Uterus (tissue), 2 donors: Measurements from ENCODE around the gene FAM118A.

Experiments
- POLR2A ChIP-seq, 2 donors: fragments of 450-650 bp; IDR thresholded peaks; one replicate each; pipeline ENCODE4 v1.6.1; 2016; ENCODE audit warnings: antibody characterized with exemption in 2 of 2, mild to moderate bottlenecking in 1 of 2, moderate library complexity in 1 of 2
- TF ChIP-seq, protein P1 (sequence below), 4 experiments: fragments of 200-600 bp in 2 of 4; fragments of 450-650 bp in 2 of 4; sonication (generic) in 2 of 4; IDR thresholded peaks; one replicate each; pipeline ENCODE4 v1.5.1; 2016 to 2019; ENCODE audit warnings: antibody characterized with exemption in 4 of 4, mild to moderate bottlenecking in 2 of 4, moderate library complexity in 1 of 4

DNA sequence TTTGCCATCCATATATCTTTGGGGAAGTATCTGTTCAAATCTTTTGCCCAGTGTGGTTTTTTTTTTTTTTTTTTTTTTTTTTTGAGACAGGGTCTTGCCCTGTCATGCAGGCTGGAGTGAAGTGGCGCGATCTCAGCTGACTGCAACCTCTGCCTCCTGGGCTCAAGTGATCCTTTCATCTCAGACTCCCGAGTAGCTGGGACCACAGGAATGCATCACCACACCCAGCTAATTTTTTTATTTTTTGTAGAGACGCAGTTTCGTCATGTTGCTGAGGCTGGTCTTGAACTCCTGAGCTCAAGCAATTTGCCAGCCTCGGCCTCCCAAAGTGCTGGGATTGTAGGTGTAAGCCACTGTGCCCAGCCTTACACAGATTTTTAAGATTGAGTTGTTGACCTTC is 4.8 kb upstream of the FAM118A start:
- TF ChIP-seq, protein P1, sequence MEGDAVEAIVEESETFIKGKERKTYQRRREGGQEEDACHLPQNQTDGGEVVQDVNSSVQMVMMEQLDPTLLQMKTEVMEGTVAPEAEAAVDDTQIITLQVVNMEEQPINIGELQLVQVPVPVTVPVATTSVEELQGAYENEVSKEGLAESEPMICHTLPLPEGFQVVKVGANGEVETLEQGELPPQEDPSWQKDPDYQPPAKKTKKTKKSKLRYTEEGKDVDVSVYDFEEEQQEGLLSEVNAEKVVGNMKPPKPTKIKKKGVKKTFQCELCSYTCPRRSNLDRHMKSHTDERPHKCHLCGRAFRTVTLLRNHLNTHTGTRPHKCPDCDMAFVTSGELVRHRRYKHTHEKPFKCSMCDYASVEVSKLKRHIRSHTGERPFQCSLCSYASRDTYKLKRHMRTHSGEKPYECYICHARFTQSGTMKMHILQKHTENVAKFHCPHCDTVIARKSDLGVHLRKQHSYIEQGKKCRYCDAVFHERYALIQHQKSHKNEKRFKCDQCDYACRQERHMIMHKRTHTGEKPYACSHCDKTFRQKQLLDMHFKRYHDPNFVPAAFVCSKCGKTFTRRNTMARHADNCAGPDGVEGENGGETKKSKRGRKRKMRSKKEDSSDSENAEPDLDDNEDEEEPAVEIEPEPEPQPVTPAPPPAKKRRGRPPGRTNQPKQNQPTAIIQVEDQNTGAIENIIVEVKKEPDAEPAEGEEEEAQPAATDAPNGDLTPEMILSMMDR (IDR thresholded peaks at IDR 0.05) = no peak
- no peak for TF ChIP-seq POLR2A (IDR thresholded peaks at IDR 0.05)
